IPS-NIHi7 (cell line): ENCODE measurements around the gene CRHR1.

Experiments used
- DNase-seq: peaks from one replicate; pipeline ENCODE4 v3.0.0; 2012; ENCODE audit warnings: mixed read lengths; ENCODE audit errors: extremely low spot score

Gene CRHR1

DNA sequence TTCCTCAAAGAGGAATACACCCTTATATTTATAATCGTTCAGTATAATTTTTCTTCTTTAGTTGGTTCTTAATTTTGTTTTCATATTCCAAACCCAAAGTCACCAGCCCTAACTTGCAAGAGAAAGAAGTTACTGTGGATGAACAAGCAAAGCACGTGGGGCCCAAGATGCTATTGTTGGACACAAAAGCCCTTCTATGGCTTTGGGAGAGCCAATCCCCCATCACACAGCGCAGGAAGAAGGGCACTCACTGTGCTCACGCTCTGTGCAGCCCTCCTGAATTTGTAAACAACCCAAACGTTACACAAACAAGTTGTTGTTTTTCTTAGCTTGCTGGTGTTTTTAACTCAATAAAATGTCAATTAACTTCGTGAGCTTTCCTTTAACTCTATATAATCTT lies 83.1 kb downstream of the CRHR1 start:
- DNase-seq = no peak

GRCh38 chr17:45867702-45868101 lies 83.6 kb downstream of the CRHR1 start:
- DNase-seq = no peak

GRCh38 chr17:45868276-45868675 lies 84.2 kb downstream of the CRHR1 start:
- no peak for DNase-seq

- DNase-seq = no peak
Measured at GRCh38 chr17:45869676-45870341, 85.7 kb downstream of the CRHR1 start.

DNA sequence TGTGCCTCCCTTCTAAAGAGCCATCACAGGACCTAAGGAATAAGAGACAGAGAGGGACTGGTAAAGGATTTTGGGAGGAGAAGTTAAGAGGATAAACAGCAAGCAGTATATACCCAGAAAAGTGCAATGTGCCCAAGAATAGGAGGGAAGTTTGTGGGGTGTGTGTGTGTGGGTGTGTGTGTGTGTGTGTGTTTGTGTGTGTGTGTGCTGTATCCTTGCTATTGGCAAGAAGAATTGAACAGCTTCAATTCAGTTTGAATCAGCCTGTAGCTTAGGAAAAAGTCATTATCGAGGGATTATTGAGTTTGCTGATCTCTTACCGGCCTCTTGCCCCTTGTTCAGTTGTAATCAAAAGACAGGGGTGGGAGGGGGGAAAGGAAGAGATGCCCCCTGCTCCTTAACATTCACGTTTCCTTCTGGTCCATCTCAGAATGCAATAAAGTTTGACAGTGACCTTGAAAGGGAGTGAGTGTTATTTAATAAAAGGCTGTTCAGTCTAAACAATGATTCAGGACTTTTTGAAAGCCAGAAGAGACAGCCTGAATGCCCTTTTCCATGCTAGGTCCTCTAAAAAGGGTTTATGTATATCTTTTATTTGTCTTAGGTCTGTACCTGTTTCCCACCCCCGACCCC lies 86.3 kb downstream of the CRHR1 start:
- DNase-seq = no peak

- DNase-seq = no peak
Measured at GRCh38 chr17:45871718-45872117, 87.6 kb downstream of the CRHR1 start.

DNA sequence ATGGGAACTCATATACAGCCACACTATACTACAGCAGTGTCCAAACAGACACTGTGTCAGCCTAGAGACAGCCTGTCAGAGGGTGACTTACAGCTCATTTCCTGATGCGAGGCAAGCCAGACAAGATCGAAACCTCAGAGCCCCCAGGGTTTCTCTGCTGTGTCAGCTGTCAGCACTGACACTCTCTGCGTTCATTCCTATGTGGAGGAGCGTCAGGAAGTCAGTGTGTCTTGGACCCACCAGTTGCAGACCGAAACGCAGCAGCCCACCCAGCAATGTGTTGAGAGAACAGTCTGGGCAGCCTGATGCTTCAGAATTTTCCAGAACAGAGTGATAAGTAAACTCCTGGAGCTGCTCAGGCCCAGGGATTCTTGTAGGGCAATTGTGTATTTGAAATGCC lies 89.6 kb downstream of the CRHR1 start:
- no peak for DNase-seq

- no peak for DNase-seq
Measured at GRCh38 chr17:45874151-45874550, 90.0 kb downstream of the CRHR1 start.

- no peak for DNase-seq
Measured at GRCh38 chr17:45876539-45876938, 92.4 kb downstream of the CRHR1 start.

DNA sequence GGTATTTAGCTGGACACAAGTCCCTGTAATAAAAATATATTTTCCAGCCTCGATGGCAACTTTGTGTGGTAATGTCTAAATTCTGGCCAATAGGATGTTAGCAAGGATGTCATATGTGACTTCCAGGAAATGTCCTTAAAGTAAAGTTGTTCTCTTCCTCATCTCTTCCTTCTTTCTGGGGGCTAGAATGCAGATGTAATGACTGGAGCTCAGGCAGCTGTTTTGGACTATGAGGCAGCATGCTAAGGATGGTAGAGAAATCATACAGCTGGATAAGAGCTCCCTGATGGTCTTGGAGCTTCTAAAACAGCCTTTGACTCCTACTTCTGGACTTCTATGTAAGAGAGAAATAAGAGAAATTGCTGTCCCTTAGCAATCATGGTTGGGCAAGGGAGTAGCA lies 93.3 kb downstream of the CRHR1 start:
- DNase-seq = no peak

DNA sequence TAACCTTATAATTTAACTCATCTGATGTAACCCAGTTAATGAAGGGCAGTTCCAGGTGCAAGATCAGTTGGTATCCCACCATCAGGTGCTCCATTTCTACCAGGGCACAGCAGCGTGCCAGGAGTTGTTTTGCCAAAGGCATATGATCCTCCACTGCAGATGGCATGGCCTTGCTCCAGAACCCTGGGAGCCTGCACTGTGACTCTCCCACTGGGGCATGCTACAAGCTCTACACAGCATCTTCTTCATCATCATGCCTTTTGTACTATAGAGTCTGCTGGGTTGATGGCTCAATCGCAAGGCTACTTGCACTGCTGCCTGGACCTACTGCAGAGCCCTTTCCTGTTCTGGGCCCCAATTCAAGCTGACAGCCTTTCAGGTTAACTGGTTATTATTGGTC lies 98.9 kb downstream of the CRHR1 start:
- DNase-seq = no peak
